GM18508 (cell line): ENCODE data around the gene COL19A1.

Experiments used
- ATAC-seq: cut with Tn5 transposase; IDR thresholded peaks from one replicate; pipeline ENCODE4 v1.9.1; 2021; ENCODE audit warnings: moderate number of reproducible peaks; ENCODE audit not compliant: insufficient read depth, unreplicated experiment

COL19A1 gene

DNA sequence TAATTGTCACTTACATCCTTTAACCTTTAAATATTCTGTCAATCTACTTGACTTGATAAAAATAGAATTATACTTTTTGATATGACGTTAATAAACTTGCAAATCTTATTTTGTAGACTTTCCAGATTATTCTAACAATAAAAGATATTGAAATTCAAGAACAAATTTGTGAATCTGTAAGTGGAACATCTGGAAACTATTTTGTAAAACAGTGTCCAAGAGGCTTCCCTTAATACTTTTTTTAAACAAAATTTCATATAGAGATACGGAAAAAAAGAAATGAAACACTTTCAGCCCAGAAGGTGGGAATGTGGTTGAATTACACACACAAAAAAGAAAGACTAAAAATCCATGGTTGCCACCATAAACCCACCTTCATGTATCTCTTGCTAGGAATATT is 174.4 kb downstream of the COL19A1 start:
- no peak for ATAC-seq

GRCh38 chr6:70041411-70041810 is 175.1 kb downstream of the COL19A1 start:
- ATAC-seq = no peak

- ATAC-seq = no peak
Observed at GRCh38 chr6:70045413-70045812, 179.1 kb downstream of the COL19A1 start.

DNA sequence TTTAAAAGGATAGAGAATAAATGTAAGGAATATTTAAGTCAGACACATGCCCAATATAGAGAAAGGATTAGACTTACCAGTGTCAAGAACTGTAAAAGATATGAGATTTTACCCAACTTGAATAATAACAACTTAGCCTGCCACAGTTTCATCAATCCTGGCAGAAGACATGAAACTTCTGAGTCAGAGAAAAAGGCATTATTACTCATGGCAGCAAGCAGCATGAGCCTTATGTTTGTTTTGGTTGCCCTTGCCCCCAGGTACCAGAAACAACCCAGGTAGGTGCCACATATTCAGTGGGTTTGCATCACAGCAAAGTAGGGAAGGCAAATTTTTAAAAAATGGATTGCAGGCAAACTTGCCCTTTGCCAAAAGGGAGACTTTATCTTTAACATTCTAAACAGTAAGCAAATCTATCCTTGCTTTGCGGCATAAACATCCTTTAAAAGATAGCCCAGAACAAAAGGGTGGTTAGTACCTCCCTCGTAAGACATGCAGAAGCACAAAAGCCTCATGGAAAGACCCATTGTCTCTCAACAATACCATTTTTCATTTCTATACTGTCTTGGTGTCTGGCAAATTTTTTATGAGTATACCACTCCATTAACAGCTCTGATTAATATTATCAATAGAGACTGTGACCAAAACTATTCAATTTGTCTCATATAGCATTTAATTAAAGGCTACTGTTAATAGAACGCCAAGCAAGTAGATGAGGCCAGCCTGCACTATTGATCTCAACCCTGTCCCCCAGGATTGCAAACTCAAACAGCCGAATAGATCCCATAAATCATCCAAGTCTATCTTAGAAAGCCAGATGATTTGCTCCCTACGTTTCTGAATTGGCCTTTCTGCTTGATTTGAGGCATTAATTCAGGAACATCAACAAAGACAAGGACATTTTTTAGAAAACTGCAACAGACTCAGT is 185.1 kb downstream of the COL19A1 start:
- ATAC-seq = no peak

DNA sequence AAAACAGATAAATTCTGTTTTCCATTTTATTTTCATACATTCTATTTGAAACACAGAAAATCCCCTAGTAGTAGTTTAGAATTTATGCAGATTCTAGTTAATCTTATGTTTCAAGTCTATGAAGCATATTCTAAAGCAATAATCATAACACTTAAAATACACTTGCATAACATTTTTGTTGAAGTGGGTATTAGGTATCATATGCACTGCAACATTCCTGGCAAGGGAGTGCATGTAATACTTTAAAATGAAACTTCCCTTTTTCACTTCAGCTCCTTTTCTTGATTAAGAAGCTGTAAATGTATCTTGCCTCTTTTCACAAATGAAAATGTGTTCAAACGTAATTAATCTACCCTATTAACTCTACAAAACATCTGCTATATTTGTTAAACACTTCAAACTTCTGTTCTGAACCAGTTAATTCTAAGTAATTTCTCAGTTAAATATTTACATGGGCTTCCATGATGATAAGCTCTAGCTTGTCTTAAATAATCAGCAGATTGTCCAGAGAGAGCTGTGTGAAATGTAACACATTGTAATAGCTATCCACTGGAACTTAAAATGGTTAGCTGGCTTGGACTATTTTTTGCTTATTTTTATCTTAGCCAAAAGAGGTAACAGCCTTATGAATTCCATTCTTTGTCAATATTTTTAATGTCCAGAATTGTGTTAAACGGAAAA is 192.8 kb downstream of the COL19A1 start:
- ATAC-seq = no peak

GRCh38 chr6:70060680-70061079 is 194.3 kb downstream of the COL19A1 start:
- no peak for ATAC-seq

GRCh38 chr6:70061546-70061945 is 195.2 kb downstream of the COL19A1 start:
- ATAC-seq = no peak

GRCh38 chr6:70062010-70062409 is 195.7 kb downstream of the COL19A1 start:
- ATAC-seq = no peak

GRCh38 chr6:70072540-70073179 is 206.3 kb downstream of the COL19A1 start:
- ATAC-seq = no peak

DNA sequence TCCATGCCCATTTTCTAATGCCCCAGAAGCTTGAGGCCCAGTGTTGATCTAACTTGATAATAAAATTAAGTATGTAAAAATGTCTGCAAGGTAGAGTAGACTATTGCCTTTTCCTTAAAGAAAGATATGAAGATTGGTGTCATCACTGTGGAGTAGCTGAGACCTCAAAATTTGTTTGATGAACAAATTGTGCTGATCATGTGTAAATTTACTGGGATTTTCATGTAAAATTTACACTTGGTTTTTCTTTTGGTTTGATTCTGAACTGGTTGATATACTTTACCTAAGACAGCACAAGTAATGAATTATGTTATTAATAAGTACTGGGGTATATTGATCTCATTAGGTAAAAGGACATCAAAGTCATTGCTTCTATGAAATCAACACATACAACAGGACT is 207.3 kb downstream of the COL19A1 start:
- ATAC-seq = no peak

DNA sequence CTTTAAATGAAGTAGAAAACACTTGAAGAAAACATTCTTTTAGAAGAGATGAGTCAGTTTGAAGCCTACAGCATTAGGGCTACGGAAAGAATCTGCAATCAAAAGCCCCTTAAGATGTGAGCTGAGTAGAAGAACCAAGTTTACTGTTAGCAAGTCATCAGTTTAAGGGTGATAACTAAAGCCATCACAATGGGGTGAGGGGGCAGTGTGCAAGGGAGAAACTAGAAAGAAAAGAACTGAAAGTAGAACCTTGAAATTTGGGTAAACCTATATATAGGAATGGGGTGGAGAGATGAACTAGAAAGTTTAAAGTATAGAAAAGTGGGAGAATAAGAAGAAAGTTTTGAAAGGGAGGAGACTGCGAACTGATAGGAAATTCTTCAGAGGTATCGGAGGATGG is 212.9 kb downstream of the COL19A1 start:
- no peak for ATAC-seq

DNA sequence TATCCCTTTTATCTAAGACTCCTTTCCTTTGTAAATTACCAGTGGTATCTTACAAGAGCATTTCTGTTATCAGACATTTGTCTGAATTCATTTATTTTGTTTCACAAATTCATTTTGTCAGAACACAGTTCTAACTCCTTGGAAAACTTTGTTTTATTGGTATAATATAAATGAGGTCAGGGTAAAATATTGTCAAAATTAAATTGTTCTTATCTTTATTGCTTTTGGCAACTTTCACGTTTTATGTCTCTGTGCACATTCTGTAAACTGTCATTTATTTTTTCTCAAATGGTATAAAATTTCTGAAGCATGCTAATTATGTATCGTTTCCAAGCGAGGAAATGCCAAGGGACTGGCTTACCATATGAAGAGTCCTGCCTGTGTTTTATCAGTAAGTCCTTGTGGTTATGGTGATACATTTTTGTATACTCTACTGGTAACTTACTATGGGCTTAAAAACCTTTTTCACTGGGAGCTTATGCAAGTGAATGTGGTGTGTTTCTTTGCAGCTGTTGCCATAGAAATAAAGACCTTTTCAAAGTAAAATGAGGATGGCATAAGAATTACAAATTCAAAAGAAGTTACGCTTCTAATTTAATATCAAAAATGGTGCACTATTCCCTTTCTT is 214.2 kb downstream of the COL19A1 start:
- no peak for ATAC-seq

DNA sequence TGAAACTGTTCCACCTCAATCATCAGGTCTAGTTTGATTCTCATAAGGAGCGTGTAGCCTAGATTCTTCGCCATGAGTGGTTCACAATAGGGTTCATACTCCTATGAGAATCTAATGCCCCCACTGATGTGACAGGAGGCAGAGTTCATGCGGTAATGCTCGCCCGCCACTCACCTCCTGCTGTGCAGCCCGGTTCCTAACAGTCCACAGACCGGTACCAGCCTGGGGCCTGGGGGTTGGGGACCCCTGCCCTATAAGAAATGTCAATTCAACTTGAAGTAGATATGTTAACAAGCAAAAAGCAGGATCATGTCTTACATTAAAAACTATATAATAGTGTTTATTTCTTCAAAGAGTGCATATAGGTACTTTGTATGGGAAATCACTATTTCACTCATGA is 216.5 kb downstream of the COL19A1 start:
- ATAC-seq = no peak

DNA sequence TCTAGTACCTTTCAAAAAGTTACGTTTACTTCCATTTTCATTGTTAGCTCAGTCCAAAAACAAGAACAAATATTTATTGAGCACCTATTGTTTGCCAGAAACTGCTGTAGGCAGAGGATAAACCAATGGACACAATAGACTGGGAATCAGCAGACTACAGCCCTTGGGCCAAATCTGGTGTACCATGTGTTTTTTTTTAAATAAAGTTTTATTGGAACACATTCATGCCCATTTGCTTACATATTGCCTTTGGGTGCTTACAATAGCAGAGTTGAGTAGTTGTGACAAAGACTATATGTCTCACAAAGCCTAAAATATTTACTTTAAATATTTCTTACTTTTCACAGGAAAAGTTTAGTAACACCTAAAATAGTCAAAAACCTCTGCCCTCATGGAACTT is 220.4 kb downstream of the COL19A1 start:
- no peak for ATAC-seq

DNA sequence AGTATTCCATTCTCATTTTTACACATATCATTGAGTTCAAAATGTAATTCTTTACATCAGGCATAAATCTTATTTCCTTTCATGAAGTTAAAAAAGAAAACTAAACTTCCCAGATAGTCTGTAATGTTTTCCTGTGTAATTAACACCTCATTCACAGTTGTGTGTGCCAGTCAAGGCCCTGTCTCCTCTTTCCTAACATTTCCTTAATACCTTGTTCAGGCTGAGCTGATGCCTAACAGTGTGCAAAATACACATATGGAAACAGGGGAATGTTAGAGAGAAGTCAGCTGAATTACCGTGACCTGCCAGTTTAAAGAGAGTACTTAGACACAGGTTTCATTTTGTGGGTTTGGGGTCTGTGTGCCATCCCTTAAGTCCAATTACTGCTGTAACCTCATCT is 227.8 kb downstream of the COL19A1 start:
- no peak for ATAC-seq

DNA sequence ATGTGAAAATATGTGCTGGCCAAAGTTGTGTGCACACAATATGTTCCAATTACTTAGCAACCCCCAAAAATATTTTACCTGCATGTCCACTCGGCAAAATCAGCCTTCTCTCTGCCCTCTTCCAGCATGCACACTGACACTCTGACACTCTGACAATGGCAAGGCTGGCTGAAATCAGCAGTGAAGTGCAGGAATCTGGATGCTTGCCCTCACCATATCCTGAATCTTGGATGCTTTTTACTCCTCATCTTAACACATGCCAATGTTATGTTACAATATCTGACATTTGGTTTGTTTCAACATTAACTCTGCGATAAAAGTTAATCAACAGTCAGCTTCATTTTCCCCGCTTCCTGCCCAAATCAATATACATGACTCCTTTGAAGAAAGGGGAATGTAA is 233.4 kb downstream of the COL19A1 start:
- ATAC-seq = no peak

GRCh38 chr6:70103798-70104197 is 237.4 kb downstream of the COL19A1 start:
- no peak for ATAC-seq

- no peak for ATAC-seq
Observed at GRCh38 chr6:70107852-70108629, 241.7 kb downstream of the COL19A1 start.

DNA sequence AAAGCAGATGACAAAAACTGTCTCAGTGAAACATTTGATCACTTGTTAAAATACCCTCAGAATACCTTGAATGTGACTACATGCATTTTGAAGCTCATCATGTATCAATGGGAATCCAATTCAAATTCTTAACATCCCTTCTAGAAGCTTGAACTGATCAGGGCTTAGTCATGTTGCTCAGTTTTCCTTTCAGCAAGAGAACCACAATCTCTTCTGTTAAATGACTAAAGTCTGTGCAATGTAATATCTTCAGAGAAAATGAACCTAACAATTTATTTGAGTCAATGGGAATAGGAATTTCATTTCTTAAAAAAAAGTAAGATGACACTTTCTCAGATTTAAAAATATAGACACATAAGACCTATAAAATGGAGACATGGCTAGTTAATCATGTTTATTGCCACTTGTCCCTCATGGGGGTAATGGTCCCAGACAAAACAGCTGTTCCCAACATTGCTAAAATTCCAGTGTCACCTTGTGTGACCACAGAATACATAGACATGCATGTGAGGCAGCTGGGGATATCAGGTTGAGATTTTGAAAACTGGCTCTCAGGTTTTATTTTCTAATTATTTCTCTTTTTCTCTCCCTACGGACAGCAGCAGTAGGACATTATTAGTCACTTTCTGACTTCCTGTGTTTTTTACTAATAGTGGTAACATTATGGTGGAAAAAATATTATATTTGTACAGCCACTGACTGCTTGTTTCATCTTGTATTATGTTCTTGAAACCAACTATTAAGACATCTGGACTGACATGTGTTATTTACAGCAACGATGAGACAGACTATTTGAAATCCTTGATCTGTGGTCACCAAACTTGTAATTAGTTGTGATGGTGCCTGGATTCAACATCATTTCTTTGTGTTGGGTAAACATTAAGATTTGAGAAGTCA is 244.0 kb downstream of the COL19A1 start:
- ATAC-seq = no peak
